HEK293 (cell line): ENCODE measurements around the gene ARHGAP8.

Source experiments
- CTCF ChIA-PET: fragments of 350-600 bp; formaldehyde crosslinking; extraction: SDS; loops from one replicate; lab custom pipeline; 2021; ENCODE audit warnings: antibody characterized with exemption; lab: Yijun Ruan, JAX
- POLR2A ChIA-PET: fragments of 300-600 bp; formaldehyde crosslinking; extraction: SDS; loops from one replicate; lab custom pipeline; 2020; ENCODE audit warnings: antibody characterized with exemption, inconsistent platforms; lab: Yijun Ruan, JAX
- H3K27ac ChIP-seq: fragments of 200-500 bp; sonication (Bioruptor generic); 2 replicates; pipeline ENCODE4 v1.5.1; 2014; ENCODE audit warnings: low read depth, low read length, control low read depth, inconsistent platforms; ENCODE audit errors: extremely low read depth
- H3K36me3 ChIP-seq, 2 experiments: fragments of 200-500 bp in 1 of 2; sonication (Bioruptor generic) in 1 of 2; 1 replicate in 1 of 2; 2 replicates in 1 of 2; pipeline ENCODE4 v1.5.1; 2014 to 2017; ENCODE audit warnings: inconsistent platforms in 2 of 2, low read length in 2 of 2; ENCODE audit not compliant: control insufficient read depth in 2 of 2, insufficient read depth in 1 of 2
- H3K4me1 ChIP-seq: fragments of 200-500 bp; sonication (Bioruptor generic); 2 replicates; pipeline ENCODE4 v1.5.1; 2014; ENCODE audit warnings: mild to moderate bottlenecking, low read length, inconsistent platforms; ENCODE audit not compliant: control insufficient read depth, insufficient read depth
- H3K4me3 ChIP-seq: 2 replicates; pipeline ENCODE4 v1.5.1; 2011; ENCODE audit warnings: low read depth, mild to moderate bottlenecking, control low read depth, low read length, moderate library complexity
- H3K9me3 ChIP-seq: fragments of 200-500 bp; sonication (Bioruptor generic); 2 replicates; pipeline ENCODE4 v1.5.1; 2014; ENCODE audit warnings: low read depth, low read length, inconsistent platforms; ENCODE audit not compliant: control insufficient read depth, insufficient read depth
- PRDM10 ChIP-seq: fragments of 450-650 bp; formaldehyde crosslinking; IDR thresholded peaks from 2 replicates; pipeline ENCODE4 v1.5.1; 2016; ENCODE audit warnings: missing biosample characterization, missing genetic modification characterization
- SCRT2 ChIP-seq: fragments of 450-650 bp; formaldehyde crosslinking; IDR thresholded peaks from 2 replicates; pipeline ENCODE4 v1.5.1; 2016; ENCODE audit warnings: missing biosample characterization, missing genetic modification characterization
- YY1 ChIP-seq: fragments of 450-650 bp; formaldehyde crosslinking; IDR thresholded peaks from 2 replicates; pipeline ENCODE4 v1.5.1; 2018; ENCODE audit warnings: missing biosample characterization, missing genetic modification characterization
- ZBTB1 ChIP-seq: fragments of 450-650 bp; formaldehyde crosslinking; IDR thresholded peaks from 2 replicates; pipeline ENCODE4 v1.5.1; 2016; ENCODE audit warnings: missing biosample characterization, missing genetic modification characterization
- ZBTB17 ChIP-seq: fragments of 450-650 bp; formaldehyde crosslinking; IDR thresholded peaks from 2 replicates; pipeline ENCODE4 v1.5.1; 2016; ENCODE audit warnings: missing biosample characterization, missing genetic modification characterization
- ZEB2 ChIP-seq: fragments of 450-650 bp; formaldehyde crosslinking; IDR thresholded peaks from 2 replicates; pipeline ENCODE4 v1.5.1; 2016; ENCODE audit warnings: missing biosample characterization, missing genetic modification characterization
- ZFP3 ChIP-seq: fragments of 450-650 bp; formaldehyde crosslinking; IDR thresholded peaks from 2 replicates; pipeline ENCODE4 v1.5.1; 2016; ENCODE audit warnings: low read depth, missing biosample characterization, missing genetic modification characterization
- ZNF133 ChIP-seq: fragments of 450-650 bp; formaldehyde crosslinking; IDR thresholded peaks from 2 replicates; pipeline ENCODE4 v1.5.1; 2016; ENCODE audit warnings: missing biosample characterization, missing genetic modification characterization
- ZNF140 ChIP-seq: fragments of 450-650 bp; formaldehyde crosslinking; IDR thresholded peaks from 2 replicates; pipeline ENCODE4 v1.5.1; 2016; ENCODE audit warnings: missing biosample characterization, missing genetic modification characterization
- ZNF391 ChIP-seq: fragments of 450-650 bp; formaldehyde crosslinking; IDR thresholded peaks from 2 replicates; pipeline ENCODE4 v1.5.1; 2016; ENCODE audit warnings: low read depth, missing biosample characterization, missing genetic modification characterization, borderline replicate concordance
- ZNF394 ChIP-seq: fragments of 450-650 bp; formaldehyde crosslinking; IDR thresholded peaks from 2 replicates; pipeline ENCODE4 v1.5.1; 2016; ENCODE audit warnings: missing biosample characterization, missing genetic modification characterization, mild to moderate bottlenecking, moderate library complexity, borderline replicate concordance
- ZNF423 ChIP-seq: fragments of 450-650 bp; formaldehyde crosslinking; IDR thresholded peaks from 2 replicates; pipeline ENCODE4 v1.5.1; 2016; ENCODE audit warnings: missing biosample characterization, missing genetic modification characterization
- ZNF561 ChIP-seq: fragments of 450-650 bp; IDR thresholded peaks from 2 replicates; pipeline ENCODE4 v1.5.1; 2018; ENCODE audit warnings: missing biosample characterization, missing genetic modification characterization, borderline replicate concordance
- ZNF571 ChIP-seq: fragments of 450-650 bp; formaldehyde crosslinking; IDR thresholded peaks from 2 replicates; pipeline ENCODE4 v1.5.0; 2017; ENCODE audit warnings: missing biosample characterization, missing genetic modification characterization
- ZNF645 ChIP-seq: fragments of 450-650 bp; formaldehyde crosslinking; IDR thresholded peaks from 2 replicates; pipeline ENCODE4; 2016; ENCODE audit warnings: missing biosample characterization, missing genetic modification characterization
- TF ChIP-seq, protein P1 (sequence below): fragments of 450-650 bp; formaldehyde crosslinking; IDR thresholded peaks from 2 replicates; pipeline ENCODE4 v1.5.1; 2016; ENCODE audit warnings: missing biosample characterization, missing genetic modification characterization
- TF ChIP-seq, protein P2 (sequence below): fragments of 450-650 bp; formaldehyde crosslinking; IDR thresholded peaks from 2 replicates; pipeline ENCODE4 v1.5.1; 2016; ENCODE audit warnings: missing biosample characterization, missing genetic modification characterization

Gene ARHGAP8

GRCh38 chr22:44730022-44730393, 22.4 kb upstream of the ARHGAP8 start:
- no peaks in the 10 kb centered on the region for H3K9me3 ChIP-seq
- H3K36me3 ChIP-seq, result peaks cover 0 to 24% of the 10 kb centered on the region in 2 experiments; a peak in 1 of 3 replicates
- H3K27ac ChIP-seq, result no peak overlapping the region
- POLR2A ChIA-PET, result interaction anchor here (1.3 kb wide), 1 partner anchor 10 kb away, joined by 4 read pairs; no protein-coding TSS in a partner anchor
- TF ChIP-seq ZNF394, result no peak
- TF ChIP-seq ZBTB1, result no peak
- TF ChIP-seq ZNF133, result no peak
- TF ChIP-seq ZNF645, result no peak
- no peak for TF ChIP-seq YY1 (tag by site-specific recombination)
- TF ChIP-seq ZFP3 (tag by site-specific recombination), result no peak
- TF ChIP-seq, protein P1, sequence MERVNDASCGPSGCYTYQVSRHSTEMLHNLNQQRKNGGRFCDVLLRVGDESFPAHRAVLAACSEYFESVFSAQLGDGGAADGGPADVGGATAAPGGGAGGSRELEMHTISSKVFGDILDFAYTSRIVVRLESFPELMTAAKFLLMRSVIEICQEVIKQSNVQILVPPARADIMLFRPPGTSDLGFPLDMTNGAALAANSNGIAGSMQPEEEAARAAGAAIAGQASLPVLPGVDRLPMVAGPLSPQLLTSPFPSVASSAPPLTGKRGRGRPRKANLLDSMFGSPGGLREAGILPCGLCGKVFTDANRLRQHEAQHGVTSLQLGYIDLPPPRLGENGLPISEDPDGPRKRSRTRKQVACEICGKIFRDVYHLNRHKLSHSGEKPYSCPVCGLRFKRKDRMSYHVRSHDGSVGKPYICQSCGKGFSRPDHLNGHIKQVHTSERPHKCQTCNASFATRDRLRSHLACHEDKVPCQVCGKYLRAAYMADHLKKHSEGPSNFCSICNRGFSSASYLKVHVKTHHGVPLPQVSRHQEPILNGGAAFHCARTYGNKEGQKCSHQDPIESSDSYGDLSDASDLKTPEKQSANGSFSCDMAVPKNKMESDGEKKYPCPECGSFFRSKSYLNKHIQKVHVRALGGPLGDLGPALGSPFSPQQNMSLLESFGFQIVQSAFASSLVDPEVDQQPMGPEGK, result no peak
- TF ChIP-seq ZNF561 (tag by site-specific recombination), result no peak
- TF ChIP-seq ZBTB17 (tag by site-specific recombination), result no peak
- no peak for TF ChIP-seq PRDM10 (tag by site-specific recombination)
- no peak for TF ChIP-seq ZNF423 (tag by site-specific recombination)
- TF ChIP-seq SCRT2 (tag by site-specific recombination), result no peak
- no peak for TF ChIP-seq ZNF391 (tag by site-specific recombination)
- H3K4me1 ChIP-seq, result no peaks in the 10 kb centered on the region
- CTCF ChIA-PET, result no interaction called here
- no peak overlapping the region for H3K4me3 ChIP-seq

DNA sequence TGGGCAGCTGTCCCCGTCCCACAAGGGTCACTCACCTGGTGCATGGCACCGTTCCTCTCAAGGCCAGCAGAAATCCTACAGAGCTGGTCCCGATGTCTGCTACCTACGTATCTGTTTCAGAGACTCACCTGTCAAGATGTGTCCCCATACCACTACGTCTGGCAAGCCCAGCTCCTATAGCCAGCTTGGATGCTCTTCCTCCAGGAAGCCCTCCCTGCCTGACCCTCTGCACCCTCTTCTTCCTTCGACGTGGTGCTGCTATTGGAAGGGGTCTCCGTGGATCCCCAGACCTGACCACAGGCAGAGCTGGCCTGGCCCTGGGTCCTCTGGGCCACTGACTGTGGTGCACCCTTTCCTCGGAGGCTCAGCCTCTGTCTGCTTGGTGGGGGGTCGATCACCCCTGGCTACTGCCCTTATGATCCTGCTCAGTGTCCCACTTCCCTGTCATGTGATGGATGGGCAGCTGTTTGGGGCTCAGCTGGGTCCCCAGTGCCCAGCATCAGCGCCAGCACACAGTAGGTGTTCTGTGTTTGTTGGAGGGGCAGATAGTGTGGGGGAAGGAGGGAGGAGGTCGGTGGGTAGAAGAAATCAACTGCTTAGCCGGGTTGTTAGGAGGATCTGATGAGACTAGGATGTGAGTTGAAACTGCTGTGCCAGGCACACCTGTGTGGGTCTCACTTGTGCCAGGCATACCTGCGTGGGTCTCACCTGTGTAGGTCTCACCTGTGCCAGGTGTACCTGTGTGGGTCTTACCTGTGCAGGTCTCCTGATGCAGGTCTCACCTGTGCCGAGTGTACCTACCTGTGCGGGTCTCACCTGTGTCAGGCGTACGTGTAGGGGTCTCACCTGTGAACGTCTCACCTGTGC, 21.7 kb upstream of the ARHGAP8 start:
- CTCF ChIA-PET, result interaction anchor here (0.6 to 0.9 kb wide), 2 partner anchors 26 to 41 kb away, joined by 3 to 5 read pairs; no protein-coding TSS in a partner anchor
- Histone ChIP-seq H3K4me3 (no peak overlapping the region), H3K4me1 (no peaks in the 10 kb centered on the region), H3K9me3 (no peaks in the 10 kb centered on the region), H3K27ac (no peak overlapping the region), H3K36me3 (peaks cover 0 to 20% of the 10 kb centered on the region in 2 experiments; a peak in 1 of 3 replicates)
- POLR2A ChIA-PET, result interaction anchor here (1.3 to 2.0 kb wide), 2 partner anchors 9 to 27 kb away, joined by 4 read pairs; no protein-coding TSS in a partner anchor
- TF ChIP-seq, protein P2, sequence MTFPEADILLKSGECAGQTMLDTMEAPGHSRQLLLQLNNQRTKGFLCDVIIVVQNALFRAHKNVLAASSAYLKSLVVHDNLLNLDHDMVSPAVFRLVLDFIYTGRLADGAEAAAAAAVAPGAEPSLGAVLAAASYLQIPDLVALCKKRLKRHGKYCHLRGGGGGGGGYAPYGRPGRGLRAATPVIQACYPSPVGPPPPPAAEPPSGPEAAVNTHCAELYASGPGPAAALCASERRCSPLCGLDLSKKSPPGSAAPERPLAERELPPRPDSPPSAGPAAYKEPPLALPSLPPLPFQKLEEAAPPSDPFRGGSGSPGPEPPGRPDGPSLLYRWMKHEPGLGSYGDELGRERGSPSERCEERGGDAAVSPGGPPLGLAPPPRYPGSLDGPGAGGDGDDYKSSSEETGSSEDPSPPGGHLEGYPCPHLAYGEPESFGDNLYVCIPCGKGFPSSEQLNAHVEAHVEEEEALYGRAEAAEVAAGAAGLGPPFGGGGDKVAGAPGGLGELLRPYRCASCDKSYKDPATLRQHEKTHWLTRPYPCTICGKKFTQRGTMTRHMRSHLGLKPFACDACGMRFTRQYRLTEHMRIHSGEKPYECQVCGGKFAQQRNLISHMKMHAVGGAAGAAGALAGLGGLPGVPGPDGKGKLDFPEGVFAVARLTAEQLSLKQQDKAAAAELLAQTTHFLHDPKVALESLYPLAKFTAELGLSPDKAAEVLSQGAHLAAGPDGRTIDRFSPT (tag by site-specific recombination), result 0 out of 2 replicates have a peak, but pooled peaks have one; percentile 8
- TF ChIP-seq ZEB2, result peak; percentile 100
- no peak for TF ChIP-seq ZNF140 (tag by site-specific recombination)
- TF ChIP-seq ZNF571 (tag by site-specific recombination), result no peak
